GM19467 (cell line): Measurements from ENCODE around the gene SPTAN1.
"Not testable (repeated sequence)": the region's sequence is repeated elsewhere in the genome, so short reads cannot be mapped to it uniquely, and the experiment has no call there.

Experiments
- ATAC-seq: cut with Tn5 transposase; IDR thresholded peaks from one replicate; pipeline ENCODE4 v1.9.1; 2021; ENCODE audit warnings: mild to moderate bottlenecking, moderate library complexity; ENCODE audit not compliant: unreplicated experiment

Gene SPTAN1

GRCh38 chr9:128552744-128553440 lies 505 bp downstream of the SPTAN1 start:
- ATAC-seq = peak; percentile 24

- no peak for ATAC-seq
Measured at GRCh38 chr9:128553728-128554127, 1.3 kb downstream of the SPTAN1 start.

- no peak for ATAC-seq
Measured at GRCh38 chr9:128554155-128554862, 1.9 kb downstream of the SPTAN1 start.

GRCh38 chr9:128555180-128555721 lies 2.9 kb downstream of the SPTAN1 start:
- ATAC-seq = no peak

GRCh38 chr9:128556276-128556675 lies 3.9 kb downstream of the SPTAN1 start:
- no peak for ATAC-seq

GRCh38 chr9:128556926-128557634 lies 4.7 kb downstream of the SPTAN1 start:
- ATAC-seq = no peak

GRCh38 chr9:128558431-128559310 lies 6.3 kb downstream of the SPTAN1 start:
- no peak for ATAC-seq

- ATAC-seq = no peak
Measured at GRCh38 chr9:128565578-128565977, 13.2 kb downstream of the SPTAN1 start.

GRCh38 chr9:128568470-128569078 lies 16.2 kb downstream of the SPTAN1 start:
- ATAC-seq = no peak

GRCh38 chr9:128575469-128575868 lies 23.1 kb downstream of the SPTAN1 start:
- no peak for ATAC-seq

- no peak for ATAC-seq
Measured at GRCh38 chr9:128575916-128576315, 23.5 kb downstream of the SPTAN1 start.

- no peak for ATAC-seq
Measured at GRCh38 chr9:128577206-128577605, 24.8 kb downstream of the SPTAN1 start.

GRCh38 chr9:128579194-128579593 lies 26.8 kb downstream of the SPTAN1 start:
- no peak for ATAC-seq

GRCh38 chr9:128580731-128581130 lies 28.3 kb downstream of the SPTAN1 start:
- ATAC-seq = no peak

GRCh38 chr9:128585155-128585554 lies 32.8 kb downstream of the SPTAN1 start:
- ATAC-seq = not testable (repeated sequence)

- not testable (repeated sequence) for ATAC-seq
Measured at GRCh38 chr9:128586934-128587333, 34.5 kb downstream of the SPTAN1 start.

GRCh38 chr9:128587453-128587852 lies 35.1 kb downstream of the SPTAN1 start:
- ATAC-seq = no peak

- ATAC-seq = no peak
Measured at GRCh38 chr9:128588581-128589233, 36.3 kb downstream of the SPTAN1 start.

- no peak for ATAC-seq
Measured at GRCh38 chr9:128593039-128593438, 40.7 kb downstream of the SPTAN1 start.

- ATAC-seq = no peak
Measured at GRCh38 chr9:128593856-128594255, 41.5 kb downstream of the SPTAN1 start.
